DND-41 (cell line): ENCODE results near the gene ARPP21.

Source experiments
- EZH2 ChIP-seq: IDR thresholded peaks from 3 replicates; pipeline ENCODE4 v1.6.1; 2012; ENCODE audit warnings: borderline replicate concordance, low read depth, mild to moderate bottlenecking, moderate library complexity, low read length, inconsistent platforms; ENCODE audit not compliant: severe bottlenecking
- TF ChIP-seq, protein P1 (sequence below): IDR thresholded peaks from 2 replicates; pipeline ENCODE4 v1.5.1; 2012; ENCODE audit warnings: borderline replicate concordance, low read length, moderate library complexity, mild to moderate bottlenecking; ENCODE audit not compliant: poor library complexity, severe bottlenecking; ENCODE audit errors: extremely low read depth

- TF ChIP-seq, protein P1, sequence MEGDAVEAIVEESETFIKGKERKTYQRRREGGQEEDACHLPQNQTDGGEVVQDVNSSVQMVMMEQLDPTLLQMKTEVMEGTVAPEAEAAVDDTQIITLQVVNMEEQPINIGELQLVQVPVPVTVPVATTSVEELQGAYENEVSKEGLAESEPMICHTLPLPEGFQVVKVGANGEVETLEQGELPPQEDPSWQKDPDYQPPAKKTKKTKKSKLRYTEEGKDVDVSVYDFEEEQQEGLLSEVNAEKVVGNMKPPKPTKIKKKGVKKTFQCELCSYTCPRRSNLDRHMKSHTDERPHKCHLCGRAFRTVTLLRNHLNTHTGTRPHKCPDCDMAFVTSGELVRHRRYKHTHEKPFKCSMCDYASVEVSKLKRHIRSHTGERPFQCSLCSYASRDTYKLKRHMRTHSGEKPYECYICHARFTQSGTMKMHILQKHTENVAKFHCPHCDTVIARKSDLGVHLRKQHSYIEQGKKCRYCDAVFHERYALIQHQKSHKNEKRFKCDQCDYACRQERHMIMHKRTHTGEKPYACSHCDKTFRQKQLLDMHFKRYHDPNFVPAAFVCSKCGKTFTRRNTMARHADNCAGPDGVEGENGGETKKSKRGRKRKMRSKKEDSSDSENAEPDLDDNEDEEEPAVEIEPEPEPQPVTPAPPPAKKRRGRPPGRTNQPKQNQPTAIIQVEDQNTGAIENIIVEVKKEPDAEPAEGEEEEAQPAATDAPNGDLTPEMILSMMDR = no peak
- TF ChIP-seq EZH2 = no peak
These were observed 100.0 kb downstream of the ARPP21 start for GRCh38 chr3:35739181-35739809.
